ENCODE data around the gene WDR27.

The WDR27 gene

GRCh38 chr6:169577236-169577635, 124.6 kb downstream of the WDR27 start:
- ChIA-PET CTCF (no interaction called here), POLR2A (no interaction called here)

GRCh38 chr6:169575821-169576220, 126.0 kb downstream of the WDR27 start:
- POLR2A ChIA-PET, result no interaction called here
- H3K27ac ChIP-seq (ENCODE audit: extremely low read depth, low read depth, low read length), result no peak overlapping the region
- H3K36me3 ChIP-seq (ENCODE audit: control insufficient read depth in 2 of 2, insufficient read depth in 1 of 2, low read length in 2 of 2), result no peaks in the 10 kb centered on the region
- no peak overlapping the region for H3K4me3 ChIP-seq (ENCODE audit: low read depth, low read length)
- H3K4me1 ChIP-seq (ENCODE audit: control insufficient read depth, insufficient read depth, low read length), result no peaks in the 10 kb centered on the region
- H3K9me3 ChIP-seq (ENCODE audit: control insufficient read depth, insufficient read depth, low read depth, low read length), result no peaks in the 10 kb centered on the region
- CTCF ChIA-PET, result no interaction called here
- TF ChIP-seq ZBTB49 (tag by site-specific recombination; IDR thresholded peaks at IDR 0.05; ENCODE audit: low read depth) (no peak), ZNF223 (tag by site-specific recombination; IDR thresholded peaks at IDR 0.05) (no peak), ZNF645 (tag by site-specific recombination; IDR thresholded peaks at IDR 0.05) (no peak), ZNF692 (tag by site-specific recombination; IDR thresholded peaks at IDR 0.05) (no peak), ZNF423 (tag by site-specific recombination; IDR thresholded peaks at IDR 0.05) (no peak), ZNF133 (tag by site-specific recombination; IDR thresholded peaks at IDR 0.05) (no peak), ZNF140 (tag by site-specific recombination; IDR thresholded peaks at IDR 0.05) (no peak), ZNF473 (tag by site-specific recombination; IDR thresholded peaks at IDR 0.05) (no peak), TRIM28 (IDR thresholded peaks at IDR 0.05; ENCODE audit: borderline replicate concordance, low read length) (no peak), ZNF660 (tag by site-specific recombination; IDR thresholded peaks at IDR 0.05) (no peak)
- TF ChIP-seq, protein P1, sequence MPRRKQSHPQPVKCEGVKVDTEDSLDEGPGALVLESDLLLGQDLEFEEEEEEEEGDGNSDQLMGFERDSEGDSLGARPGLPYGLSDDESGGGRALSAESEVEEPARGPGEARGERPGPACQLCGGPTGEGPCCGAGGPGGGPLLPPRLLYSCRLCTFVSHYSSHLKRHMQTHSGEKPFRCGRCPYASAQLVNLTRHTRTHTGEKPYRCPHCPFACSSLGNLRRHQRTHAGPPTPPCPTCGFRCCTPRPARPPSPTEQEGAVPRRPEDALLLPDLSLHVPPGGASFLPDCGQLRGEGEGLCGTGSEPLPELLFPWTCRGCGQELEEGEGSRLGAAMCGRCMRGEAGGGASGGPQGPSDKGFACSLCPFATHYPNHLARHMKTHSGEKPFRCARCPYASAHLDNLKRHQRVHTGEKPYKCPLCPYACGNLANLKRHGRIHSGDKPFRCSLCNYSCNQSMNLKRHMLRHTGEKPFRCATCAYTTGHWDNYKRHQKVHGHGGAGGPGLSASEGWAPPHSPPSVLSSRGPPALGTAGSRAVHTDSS (tag by site-specific recombination; IDR thresholded peaks at IDR 0.05), result no peak

More at GRCh38 chr6:169577236-169577635, 124.6 kb downstream of the WDR27 start:
- no peak overlapping the region for H3K27ac ChIP-seq (ENCODE audit: extremely low read depth, low read depth, low read length)
- TF ChIP-seq ZBTB48 (tag by site-specific recombination; IDR thresholded peaks at IDR 0.05) (no peak), ZNF202 (tag by site-specific recombination; IDR thresholded peaks at IDR 0.05; ENCODE audit: borderline replicate concordance) (no peak), YY2 (tag by site-specific recombination; IDR thresholded peaks at IDR 0.05) (no peak), YY1 (tag by site-specific recombination; IDR thresholded peaks at IDR 0.05) (no peak), ZNF214 (tag by site-specific recombination; IDR thresholded peaks at IDR 0.05; ENCODE audit: borderline replicate concordance) (no peak), ZNF501 (tag by site-specific recombination; IDR thresholded peaks at IDR 0.05) (no peak), ZNF354C (tag by site-specific recombination; IDR thresholded peaks at IDR 0.05; ENCODE audit: borderline replicate concordance, low read depth) (no peak), ZNF324 (tag by site-specific recombination; IDR thresholded peaks at IDR 0.05) (no peak), ZNF391 (tag by site-specific recombination; IDR thresholded peaks at IDR 0.05; ENCODE audit: borderline replicate concordance, low read depth) (no peak), ZFHX2 (tag by site-specific recombination; conservative IDR thresholded peaks at IDR 0.05) (no peak), ZBTB49 (tag by site-specific recombination; IDR thresholded peaks at IDR 0.05; ENCODE audit: low read depth) (no peak), KLF8 (tag by site-specific recombination; IDR thresholded peaks at IDR 0.05) (no peak), ZBTB11 (tag by site-specific recombination; conservative IDR thresholded peaks at IDR 0.05; ENCODE audit: low read depth) (no peak), ZNF837 (tag by site-specific recombination; IDR thresholded peaks at IDR 0.05) (no peak)
- H3K4me1 ChIP-seq (ENCODE audit: control insufficient read depth, insufficient read depth, low read length), result no peaks in the 10 kb centered on the region
- no peaks in the 10 kb centered on the region for H3K36me3 ChIP-seq (ENCODE audit: control insufficient read depth in 2 of 2, insufficient read depth in 1 of 2, low read length in 2 of 2)
- H3K4me3 ChIP-seq (ENCODE audit: low read depth, low read length), result no peak overlapping the region
- H3K9me3 ChIP-seq (ENCODE audit: control insufficient read depth, insufficient read depth, low read depth, low read length), result no peaks in the 10 kb centered on the region

All from HEK293 (cell line).